ENCODE measurements around the gene TADA2A.

GRCh38 chr17:37494401-37494831 is 87.7 kb downstream of the TADA2A start:
- TF ChIP-seq TAF1 (IDR thresholded peaks at IDR 0.05; ENCODE audit: low read depth, low read length): no peak
- TF ChIP-seq POLR2AphosphoS5 (IDR thresholded peaks at IDR 0.05; ENCODE audit: low read depth, low read length): no peak
- TF ChIP-seq POLR2A (IDR thresholded peaks at IDR 0.05; ENCODE audit: low read depth, low read length): no peak
- no peak for TF ChIP-seq SPI1 (IDR thresholded peaks at IDR 0.05; ENCODE audit: low read depth, low read length)

All from GM12891 (cell line).